Aorta (tissue), 5 donors: ENCODE measurements around the gene GATA3. TPM values are rescaled to one million over a fixed set of nuclear protein-coding genes. Genes with fewer than 3 reads are reported as not detected.
A peak's percentile ranks its signal among the peaks of the same experiment; 100 is the strongest.
"Not testable (repeated sequence)": the region's sequence is repeated elsewhere in the genome, so short reads cannot be mapped to it uniquely, and the experiment has no call there.

Source experiments
- ATAC-seq: fragments of 200-7000 bp; cut with Tn5 transposase; one replicate; pipeline ENCODE4 v1.9.1; 2022; ENCODE audit warnings: moderate library complexity; ENCODE audit not compliant: low FRiP score
- DNase-seq, 2 donors: peaks; one replicate each; pipeline ENCODE4 v3.0.0-alpha.2; 2020
- H3K27ac ChIP-seq, 2 donors: one replicate each; pipeline ENCODE4 v1.5.1; 2013; ENCODE audit warnings: low read length in 2 of 2, mild to moderate bottlenecking in 2 of 2, moderate library complexity in 2 of 2, control low read depth in 1 of 2, inconsistent platforms in 1 of 2, low read depth in 1 of 2
- H3K27me3 ChIP-seq, 2 donors: one replicate each; pipeline ENCODE4 v1.6.1; 2013; ENCODE audit warnings: control low read depth in 1 of 2, low read length in 1 of 2, mild to moderate bottlenecking in 1 of 2, moderate library complexity in 1 of 2; ENCODE audit not compliant: insufficient read depth in 2 of 2, control insufficient read depth in 1 of 2
- H3K36me3 ChIP-seq, 2 donors: one replicate each; pipeline ENCODE4 v1.6.1; 2013; ENCODE audit warnings: control low read depth in 1 of 2, low read length in 1 of 2, mild to moderate bottlenecking in 1 of 2; ENCODE audit not compliant: insufficient read depth in 2 of 2, control insufficient read depth in 1 of 2
- H3K4me1 ChIP-seq, 2 donors: one replicate each; pipeline ENCODE4 v1.6.1; 2013; ENCODE audit warnings: low read length in 2 of 2, control low read depth in 1 of 2, mild to moderate bottlenecking in 1 of 2, moderate library complexity in 1 of 2; ENCODE audit not compliant: insufficient read depth in 2 of 2, control insufficient read depth in 1 of 2
- H3K4me3 ChIP-seq, 2 donors: one replicate each; pipeline ENCODE4 v1.5.1; 2013; ENCODE audit warnings: low read length in 2 of 2, control low read depth in 1 of 2, mild to moderate bottlenecking in 1 of 2
- H3K9me3 ChIP-seq: one replicate; pipeline ENCODE4 v1.6.1; 2013; ENCODE audit warnings: mild to moderate bottlenecking, low read length; ENCODE audit not compliant: control insufficient read depth
- WGBS, 2 donors: extraction: QIAGEN DNeasy Blood & Tissue Kit; methylation state at CpG; one replicate each; pipeline ENCODE4 v1.1.7; 2013; 5-methylcytosine and 5-hydroxymethylcytosine counted together
- intact Hi-C, 2 donors: fragments of 100-400 bp; cut with DNase I; formaldehyde crosslinking; loops; one replicate each; pipeline versions ENCODE4 v1.14.2 to v1.15.0; 2022
- polyA plus RNA-seq, 2 donors: library from polyadenylated mRNA; stranded (reverse); fragments of 200-250 nt; gene quantifications; one replicate each; pipeline ENCODE4 v1.2.3, GENCODE V29; 2013
- total RNA-seq, 2 donors: library from RNA; stranded (reverse); fragmentation: NEBNext Ultra II Directional; extraction: Animal tissue kit (Norgen Biotek cat#: 25700); gene quantifications; one replicate each; pipeline ENCODE4 v1.2.1, GENCODE V29; 2021
- donor health status: healthy with polysubstance abuse.
- donor health status: Bipolar disorder and iron deficiency.
- donor health status: DM: no; HTN: no; CAD: no.
- donor health status: DM: no; HTN: no; CAD: no.
- donor health status: DM: yes; HTN: yes; CAD: no.

The GATA3 gene
- total and polyA plus RNA-seq, 4 donors: 0.78 to 2.0 (median 1.4) TPM; not detected in 1

DNA sequence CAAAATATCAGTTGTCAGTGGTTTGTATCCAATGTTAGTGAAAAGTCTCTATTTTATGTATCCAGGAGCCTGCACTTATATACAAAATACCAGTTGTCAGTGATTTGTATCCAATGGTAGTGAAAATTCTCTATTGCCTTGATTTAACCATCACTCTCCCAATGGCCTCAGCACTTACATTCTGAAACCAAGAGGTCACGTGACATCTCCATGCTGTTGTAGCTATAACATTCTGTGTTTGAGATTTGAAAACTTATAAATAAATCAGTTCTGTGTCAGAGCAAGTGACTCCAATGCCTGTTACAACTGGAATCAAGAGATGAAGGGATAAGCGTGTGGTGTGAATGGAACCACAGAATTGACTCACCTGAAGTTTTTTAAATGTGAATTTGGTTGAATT lies 30.6 kb upstream of the GATA3 start:
- Histone ChIP-seq H3K27me3 (peaks cover 0 to 2% of the 10 kb centered on the region in 2 donors), H3K27ac (no peak overlapping the region), H3K4me1 (no peaks in the 10 kb centered on the region), H3K4me3 (no peak overlapping the region), H3K9me3 (peaks cover 2% of the 10 kb centered on the region), H3K36me3 (no peaks in the 10 kb centered on the region)
- 90 to 91% methylated on average over 2 of the region's 2 CpGs for WGBS, 2 donors
- ATAC-seq (no peak), DNase-seq (no peak)
- intact Hi-C loops: no loop called here

DNA sequence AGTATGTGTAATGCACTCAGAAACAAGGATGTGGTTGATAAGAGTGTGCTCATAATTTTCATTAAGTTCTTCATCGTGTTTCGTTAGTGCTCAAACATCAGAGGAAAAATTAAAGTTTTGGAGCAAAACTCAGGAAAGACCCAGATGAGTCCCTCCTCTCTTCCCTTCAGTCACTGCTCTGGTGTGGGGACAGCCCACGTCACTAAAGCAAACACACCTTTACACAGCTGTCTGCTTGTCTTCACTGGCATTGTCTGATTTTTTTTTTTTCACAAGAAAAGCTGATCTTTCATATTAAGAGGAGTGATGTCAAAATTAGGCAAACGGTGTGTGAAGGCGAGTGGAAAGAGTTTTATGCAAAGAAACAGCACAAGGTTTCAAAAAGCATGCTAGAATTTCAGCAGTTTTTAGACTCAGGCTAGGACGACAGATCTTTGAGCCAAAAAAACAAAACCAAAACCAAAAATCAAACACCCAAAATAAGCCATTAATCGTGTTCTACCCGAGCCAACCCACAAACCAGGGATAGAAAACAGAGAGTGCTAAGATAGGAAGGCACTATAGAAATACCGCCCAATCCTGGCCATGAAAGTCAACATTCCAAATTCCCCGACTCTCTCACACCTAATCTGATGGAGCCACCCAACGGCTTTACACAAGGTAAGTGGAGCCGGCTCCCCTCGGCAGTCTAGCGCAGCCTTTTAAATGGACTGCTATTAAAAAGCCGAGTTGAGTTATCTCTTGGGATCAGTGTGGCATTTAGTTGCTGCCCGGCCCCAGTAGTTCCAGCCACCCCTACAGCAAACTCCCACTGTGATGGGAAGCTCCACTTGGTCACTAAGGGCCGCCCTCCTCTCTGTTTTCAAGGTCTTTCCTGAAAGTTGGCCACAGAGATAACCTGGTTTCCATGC lies 27.9 kb upstream of the GATA3 start:
- no peaks in the 10 kb centered on the region for H3K36me3 ChIP-seq
- no peak for ATAC-seq
- 45 to 48% methylated on average over 17 of the region's 17 CpGs for WGBS, 2 donors
- intact Hi-C loops: no loop called here
- H3K9me3 ChIP-seq: peaks cover 2% of the 10 kb centered on the region
- no peak overlapping the region for H3K27ac ChIP-seq
- no peak overlapping the region for H3K4me3 ChIP-seq
- peaks cover 0 to 2% of the 10 kb centered on the region in 2 donors for H3K27me3 ChIP-seq
- DNase-seq: no peak
- H3K4me1 ChIP-seq: no peaks in the 10 kb centered on the region

DNA sequence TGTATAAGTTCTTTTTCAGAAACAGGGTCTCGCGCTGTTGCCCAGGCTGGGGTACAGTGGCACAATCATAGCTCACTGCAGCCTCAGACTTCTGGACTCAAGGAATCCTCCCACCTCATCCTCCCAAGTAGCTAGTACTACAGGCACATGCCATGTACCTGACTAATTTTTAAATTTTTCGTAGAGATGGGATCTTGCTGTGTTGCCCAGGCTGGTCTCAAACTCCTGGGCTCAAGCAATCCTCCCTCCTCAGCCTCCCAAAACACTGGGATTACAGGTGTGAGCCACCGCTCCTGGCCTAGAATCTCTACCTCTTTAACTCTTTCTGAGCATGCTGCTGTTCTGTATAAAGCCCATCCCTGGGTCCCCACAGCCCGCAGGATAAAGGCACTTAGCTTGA lies 23.3 kb upstream of the GATA3 start:
- DNase-seq, intact Hi-C loops, H3K27ac ChIP-seq, H3K4me3 ChIP-seq, H3K27me3 ChIP-seq, H3K36me3 ChIP-seq, ATAC-seq, H3K4me1 ChIP-seq, H3K9me3 ChIP-seq: not testable (repeated sequence)
- WGBS, 2 donors: 92 to 94% methylated on average over 5 of the region's 5 CpGs

DNA sequence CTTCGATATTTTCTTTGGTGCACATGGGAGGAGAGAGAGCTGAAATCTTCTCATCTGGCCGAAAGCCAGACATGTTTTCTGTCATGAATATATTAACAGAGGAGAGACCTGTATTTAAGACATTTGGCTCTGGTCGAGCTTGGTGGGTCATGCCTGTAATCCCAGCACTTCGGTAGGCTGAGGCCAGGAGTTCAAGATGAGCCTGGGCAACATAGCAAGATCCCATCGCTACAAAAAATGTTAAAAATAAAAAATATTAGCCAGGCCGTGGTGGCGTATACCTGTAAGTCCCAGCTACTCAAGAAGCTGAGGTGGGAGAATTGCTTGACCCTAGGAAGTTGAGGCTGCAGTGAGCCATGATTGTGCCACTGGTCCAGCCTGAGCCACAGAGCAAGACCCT lies 21.9 kb upstream of the GATA3 start:
- 80 to 85% methylated on average over 7 of the region's 7 CpGs for WGBS, 2 donors
- Histone ChIP-seq H3K4me3 (no peak overlapping the region), H3K27me3 (peaks cover 0 to 2% of the 10 kb centered on the region in 2 donors), H3K4me1 (no peaks in the 10 kb centered on the region), H3K9me3 (no peaks in the 10 kb centered on the region), H3K27ac (no peak overlapping the region), H3K36me3 (no peaks in the 10 kb centered on the region)
- intact Hi-C loops: no loop called here
- DNase-seq (no peak), ATAC-seq (no peak)

DNA sequence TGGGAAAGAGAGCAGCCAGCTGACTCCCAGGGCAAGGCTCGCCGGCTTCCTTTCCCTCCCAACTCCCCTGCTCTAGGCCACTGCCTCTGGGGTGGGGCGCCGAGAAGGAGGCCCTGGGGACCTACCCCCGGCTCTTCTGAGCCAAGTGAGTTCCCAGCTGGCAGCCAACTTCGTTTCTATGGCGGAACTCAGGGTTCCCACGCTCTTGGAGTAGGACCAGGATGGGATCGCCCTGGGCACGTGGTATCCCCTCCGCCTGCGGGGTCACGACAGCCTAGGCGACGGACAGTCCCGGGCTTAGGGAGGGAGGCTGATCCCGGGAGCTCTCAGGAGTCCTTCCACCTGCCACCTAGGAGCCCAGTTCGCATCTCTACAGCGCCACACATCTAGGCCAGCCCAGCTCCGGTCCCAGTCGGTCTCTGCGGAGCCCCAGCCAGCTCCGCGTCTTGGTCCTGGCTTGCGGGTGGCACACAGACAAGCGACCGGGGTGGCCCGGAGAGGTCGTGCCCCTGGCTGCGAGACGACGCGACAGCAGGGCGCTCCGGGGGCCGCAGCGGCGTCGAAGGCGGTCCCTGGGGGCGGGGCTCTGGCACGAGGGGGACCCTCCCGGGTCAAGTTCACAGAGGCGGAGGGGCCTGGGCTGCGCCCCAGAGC lies 20.5 kb upstream of the GATA3 start:
- no peak for DNase-seq

DNA sequence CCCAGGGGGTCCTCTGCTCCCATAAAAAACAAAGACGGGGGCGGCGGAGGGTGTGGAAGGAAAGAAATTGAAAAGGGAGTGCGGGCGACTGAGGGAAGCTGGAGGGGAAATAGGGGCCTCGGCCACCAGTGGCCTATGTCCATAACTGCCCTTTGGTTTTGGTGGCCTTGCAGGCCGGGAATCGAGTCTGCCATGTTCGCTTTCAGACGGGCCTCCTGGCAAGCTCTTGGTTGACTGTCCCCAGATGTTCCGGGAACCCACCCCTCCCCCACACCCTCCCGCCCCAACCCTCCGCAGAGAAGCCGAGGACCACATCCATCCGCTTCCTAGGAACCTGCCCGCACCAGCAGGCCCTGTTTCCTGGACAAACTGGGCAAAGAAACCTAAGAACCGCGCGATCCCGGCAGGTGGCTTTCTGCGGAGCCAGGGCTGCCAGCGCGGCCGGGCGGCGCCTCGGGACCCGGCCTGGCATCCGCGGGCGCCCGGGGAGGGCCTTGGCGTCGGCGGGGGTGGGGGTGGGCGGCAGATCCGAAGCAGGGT lies 20.0 kb upstream of the GATA3 start:
- ATAC-seq: no peak
- 2 to 4% methylated on average over 34 to 37 of the region's 37 CpGs for WGBS, 2 donors

More for the DNA sequence above, 20.5 kb upstream of the GATA3 start:
- intact Hi-C loops: no loop called here
- H3K36me3 ChIP-seq: no peaks in the 10 kb centered on the region
- peak; percentile 12 for ATAC-seq
- H3K4me3 ChIP-seq: no peak overlapping the region
- H3K9me3 ChIP-seq: no peaks in the 10 kb centered on the region
- no peaks in the 10 kb centered on the region for H3K4me1 ChIP-seq
- peaks cover 0 to 2% of the 10 kb centered on the region in 2 donors for H3K27me3 ChIP-seq
- WGBS, 2 donors: 4 to 6% methylated on average over 42 to 45 of the region's 45 CpGs
- H3K27ac ChIP-seq: no peak overlapping the region

DNA sequence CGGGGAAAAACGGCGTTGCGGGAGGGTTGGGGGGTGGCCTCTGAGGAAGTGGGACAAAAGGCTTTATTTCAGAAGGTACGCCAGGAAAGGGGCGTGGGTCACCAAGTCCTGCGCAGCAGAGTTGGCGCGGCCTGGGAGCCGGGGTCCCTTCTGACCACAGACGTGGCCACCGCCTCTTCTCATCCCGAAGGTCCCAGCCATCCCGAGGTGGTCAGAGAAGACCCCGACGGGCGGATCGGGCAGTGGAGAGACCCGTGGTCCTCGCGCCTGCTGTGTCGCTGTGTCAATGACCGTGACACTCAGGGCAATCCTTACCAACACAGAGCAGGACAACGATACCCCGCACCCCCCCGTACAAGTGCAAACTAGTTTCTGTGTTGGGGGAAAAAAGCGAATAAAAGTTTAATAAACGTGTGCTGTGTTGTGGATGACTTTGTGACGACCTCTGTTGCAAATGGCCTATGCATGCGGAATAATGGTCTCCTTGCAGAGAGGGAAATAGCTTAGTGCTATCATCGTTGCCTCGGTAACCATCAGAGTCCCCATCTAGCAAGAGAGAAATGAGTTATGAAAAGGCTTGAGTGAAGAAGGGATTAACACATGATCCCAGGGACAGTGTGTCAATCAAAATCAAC lies 19.4 kb upstream of the GATA3 start:
- Histone ChIP-seq H3K27ac (no peak overlapping the region), H3K36me3 (no peaks in the 10 kb centered on the region), H3K4me1 (no peaks in the 10 kb centered on the region), H3K9me3 (no peaks in the 10 kb centered on the region), H3K27me3 (peaks cover 0 to 2% of the 10 kb centered on the region in 2 donors), H3K4me3 (no peak overlapping the region)
- DNase-seq (peak in 1 of 2 donors; percentile 67), ATAC-seq (no peak)
- 15 to 21% methylated on average over 31 to 32 of the region's 32 CpGs for WGBS, 2 donors
- intact Hi-C loops: no loop called here

More for the DNA sequence above, 20.0 kb upstream of the GATA3 start:
- H3K27ac ChIP-seq: no peak overlapping the region
- H3K4me3 ChIP-seq: no peak overlapping the region
- intact Hi-C loops: no loop called here
- DNase-seq: peak in 1 of 2 donors; percentile 69
- peaks cover 0 to 2% of the 10 kb centered on the region in 2 donors for H3K27me3 ChIP-seq
- H3K9me3 ChIP-seq: no peaks in the 10 kb centered on the region
- H3K4me1 ChIP-seq: no peaks in the 10 kb centered on the region
- H3K36me3 ChIP-seq: no peaks in the 10 kb centered on the region

DNA sequence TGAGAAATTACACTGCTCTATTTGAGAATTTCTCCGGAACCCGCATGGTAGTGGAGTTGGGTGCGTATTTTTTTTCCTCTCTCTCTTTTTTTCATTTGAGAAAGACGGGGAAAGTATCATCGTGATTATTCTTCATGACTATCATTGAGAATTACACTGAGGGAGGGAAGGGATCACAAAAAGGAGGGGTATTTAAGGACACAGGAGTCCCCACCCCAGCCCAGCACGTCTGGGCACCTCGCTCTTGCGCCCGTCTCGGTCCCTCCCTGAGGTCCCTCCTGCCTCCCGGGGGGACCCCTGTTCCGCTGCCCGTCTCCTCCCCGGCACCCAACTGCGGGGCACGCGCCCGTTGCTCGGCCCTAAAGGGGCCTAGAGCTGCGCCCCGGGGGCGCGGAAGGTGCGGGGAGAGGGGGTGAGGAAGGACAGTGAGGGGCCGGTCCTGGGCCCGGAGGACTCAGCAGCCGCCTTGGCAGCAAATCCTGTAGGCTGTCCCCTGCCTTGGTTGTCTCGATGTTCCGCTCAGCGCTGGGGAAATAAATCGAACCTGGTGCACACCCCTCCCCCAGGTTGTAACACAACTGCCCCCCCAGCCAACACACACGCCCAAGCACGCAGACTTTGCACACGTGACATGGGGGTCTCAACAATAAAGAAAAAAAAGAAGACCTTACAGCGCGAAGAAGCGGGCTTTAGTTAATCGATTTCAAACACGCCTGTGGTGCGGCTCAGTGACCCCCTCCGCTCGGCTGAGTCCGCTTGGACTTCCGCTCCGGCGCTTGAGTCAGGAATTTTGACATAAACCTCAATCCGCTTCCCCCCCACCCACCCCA lies 18.6 kb upstream of the GATA3 start:
- no peak overlapping the region for H3K4me3 ChIP-seq
- H3K27ac ChIP-seq: no peak overlapping the region
- H3K36me3 ChIP-seq: no peaks in the 10 kb centered on the region
- peaks cover 0 to 2% of the 10 kb centered on the region in 2 donors for H3K27me3 ChIP-seq
- H3K4me1 ChIP-seq: no peaks in the 10 kb centered on the region
- ATAC-seq (no peak), DNase-seq (peak in 1 of 2 donors; percentile 65)
- WGBS, 2 donors: 10 to 12% methylated on average over 41 to 47 of the region's 47 CpGs
- H3K9me3 ChIP-seq: no peaks in the 10 kb centered on the region
- intact Hi-C loops: no loop called here
